Mucosa of descending colon (tissue), 3 donors: ENCODE measurements around the gene RAPGEF5. TPM values are rescaled to one million over a fixed set of nuclear protein-coding genes. Genes with fewer than 3 reads are reported as not detected.

ENCODE experiments used
- ATAC-seq: fragments of 200-7000 bp; cut with Tn5 transposase; one replicate; pipeline ENCODE4 v1.9.1; 2020; ENCODE audit warnings: mild to moderate bottlenecking, moderate library complexity
- DNase-seq, 3 donors: peaks; one replicate each; pipeline ENCODE4 v3.0.0-alpha.2; 2020
- H3K36me3 ChIP-seq: fragments of 200-600 bp; one replicate; pipeline ENCODE4 v1.8.0; 2021; ENCODE audit warnings: low read depth, mild to moderate bottlenecking
- H3K4me1 ChIP-seq: fragments of 200-600 bp; one replicate; pipeline ENCODE4 v1.8.0; 2021; ENCODE audit warnings: low read depth, mild to moderate bottlenecking
- H3K4me3 ChIP-seq: fragments of 200-600 bp; one replicate; pipeline ENCODE4 v1.8.0; 2021; ENCODE audit warnings: mild to moderate bottlenecking
- H3K9me3 ChIP-seq: fragments of 200-600 bp; one replicate; pipeline ENCODE4 v1.8.0; 2021; ENCODE audit warnings: mild to moderate bottlenecking
- intact Hi-C, 2 donors: fragments of 100-400 bp; cut with DNase I in 1 of 2; cut with micrococcal nuclease in 1 of 2; formaldehyde crosslinking; loops; one replicate each; pipeline versions ENCODE4 v1.11.0 to v1.11.1; 2022; cut with DNase I, micrococcal nuclease
- total RNA-seq, 3 donors: library from RNA; stranded (reverse); fragmentation: NEBNext Ultra II Directional in 2 of 3; extraction: Animal tissue kit (Norgen Biotek cat#: 25700) in 2 of 3; gene quantifications; one replicate each; pipeline versions ENCODE4 v1.2.1 to v1.2.4, GENCODE V29; 2021 to 2023
- TF ChIP-seq, protein P1 (sequence below): fragments of 200-600 bp; IDR thresholded peaks from one replicate; pipeline ENCODE4 v1.8.0; 2022; ENCODE audit warnings: antibody characterized with exemption, mild to moderate bottlenecking
- donor health status: DM: no; HTN: no; CAD: no; lungs with moderate emphysema.
- donor health status: DM: no; HTN: no; CAD: no.
- donor health status: DM: no; HTN: yes; CAD: no.

RAPGEF5 gene
- total RNA-seq, 3 donors from 2014 or later, result 34.7 to 87.8 (median 59.5) TPM

DNA sequence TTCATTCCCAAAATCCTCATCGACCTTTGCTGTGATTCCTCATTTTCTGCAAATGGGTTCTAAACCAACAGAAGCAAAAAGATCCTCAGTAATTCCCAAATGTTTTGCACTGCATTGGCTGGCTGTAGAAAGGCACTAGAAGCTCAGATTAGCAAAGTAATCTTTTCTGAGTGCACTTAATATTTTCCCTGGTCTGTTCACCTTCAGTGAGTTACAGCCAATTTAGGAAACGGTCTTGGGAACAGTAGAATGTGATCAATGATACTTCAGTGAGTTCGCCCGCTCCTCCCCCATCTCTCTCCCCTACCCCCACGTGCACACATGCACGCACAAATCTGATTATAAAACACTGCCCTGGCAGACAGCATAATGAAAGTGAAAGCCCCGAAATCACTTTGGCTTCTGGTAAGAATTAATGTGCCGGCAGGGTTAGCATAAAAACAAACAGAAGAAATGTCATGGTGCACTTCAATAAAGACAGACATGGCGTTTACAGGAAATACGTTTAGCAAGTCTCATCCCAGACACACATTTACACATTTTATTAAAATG is 209.9 kb downstream of the RAPGEF5 start:
- Histone ChIP-seq H3K4me1 (no peaks in the 10 kb centered on the region), H3K9me3 (no peaks in the 10 kb centered on the region), H3K4me3 (no peak overlapping the region), H3K36me3 (no peaks in the 10 kb centered on the region)
- no peak for DNase-seq
- TF ChIP-seq, protein P1, sequence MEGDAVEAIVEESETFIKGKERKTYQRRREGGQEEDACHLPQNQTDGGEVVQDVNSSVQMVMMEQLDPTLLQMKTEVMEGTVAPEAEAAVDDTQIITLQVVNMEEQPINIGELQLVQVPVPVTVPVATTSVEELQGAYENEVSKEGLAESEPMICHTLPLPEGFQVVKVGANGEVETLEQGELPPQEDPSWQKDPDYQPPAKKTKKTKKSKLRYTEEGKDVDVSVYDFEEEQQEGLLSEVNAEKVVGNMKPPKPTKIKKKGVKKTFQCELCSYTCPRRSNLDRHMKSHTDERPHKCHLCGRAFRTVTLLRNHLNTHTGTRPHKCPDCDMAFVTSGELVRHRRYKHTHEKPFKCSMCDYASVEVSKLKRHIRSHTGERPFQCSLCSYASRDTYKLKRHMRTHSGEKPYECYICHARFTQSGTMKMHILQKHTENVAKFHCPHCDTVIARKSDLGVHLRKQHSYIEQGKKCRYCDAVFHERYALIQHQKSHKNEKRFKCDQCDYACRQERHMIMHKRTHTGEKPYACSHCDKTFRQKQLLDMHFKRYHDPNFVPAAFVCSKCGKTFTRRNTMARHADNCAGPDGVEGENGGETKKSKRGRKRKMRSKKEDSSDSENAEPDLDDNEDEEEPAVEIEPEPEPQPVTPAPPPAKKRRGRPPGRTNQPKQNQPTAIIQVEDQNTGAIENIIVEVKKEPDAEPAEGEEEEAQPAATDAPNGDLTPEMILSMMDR, result no peak
- ATAC-seq, result peak; percentile 12
- intact Hi-C loops, result no loop called here

DNA sequence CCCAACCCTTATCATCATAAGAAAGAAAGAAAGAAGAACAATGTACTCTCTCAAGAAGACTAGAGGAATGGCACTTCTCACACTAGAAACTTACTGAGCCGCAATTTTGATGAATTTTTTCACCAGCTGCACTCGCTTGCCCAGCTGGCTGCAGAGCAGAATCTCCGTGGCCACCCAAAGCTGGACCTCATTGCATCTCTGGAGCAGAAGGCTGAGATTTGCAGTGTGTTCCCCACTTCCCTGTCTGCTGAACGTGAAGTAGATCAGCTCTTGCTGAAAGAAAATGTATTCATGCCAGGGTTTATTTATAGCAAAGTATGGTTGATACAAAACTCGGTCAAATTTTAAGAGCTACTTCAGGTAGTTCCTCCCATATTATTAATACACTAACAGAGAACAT is 212.0 kb downstream of the RAPGEF5 start:
- intact Hi-C loops, result no loop called here
- no peak for DNase-seq
- no peaks in the 10 kb centered on the region for H3K36me3 ChIP-seq

DNA sequence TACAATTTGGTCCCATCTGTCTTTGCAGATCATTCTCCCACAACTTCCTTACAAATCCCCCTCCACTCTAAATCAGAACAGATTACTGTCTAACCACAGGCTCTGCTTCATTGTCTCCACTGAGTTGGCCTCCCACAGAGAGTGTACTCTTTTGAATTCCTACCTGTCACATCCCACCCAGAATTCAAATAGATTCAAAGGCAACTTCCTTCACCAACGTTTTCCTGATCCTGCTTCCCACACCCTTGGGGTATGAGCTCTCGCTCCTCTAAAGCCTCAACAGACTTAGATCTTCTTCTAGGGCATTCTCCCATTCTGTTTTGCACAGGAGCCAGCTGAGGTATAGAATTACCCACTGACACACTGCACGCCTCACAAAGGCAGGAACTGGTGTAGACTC is 213.5 kb downstream of the RAPGEF5 start:
- Histone ChIP-seq H3K4me1 (no peaks in the 10 kb centered on the region), H3K36me3 (no peaks in the 10 kb centered on the region), H3K4me3 (no peak overlapping the region), H3K9me3 (no peaks in the 10 kb centered on the region)
- TF ChIP-seq, protein P1, result no peak
- ATAC-seq, result no peak
- no peak for DNase-seq
- intact Hi-C loops, result no loop called here

More for the DNA sequence above, 212.0 kb downstream of the RAPGEF5 start:
- Histone ChIP-seq H3K4me1 (no peaks in the 10 kb centered on the region), H3K9me3 (no peaks in the 10 kb centered on the region), H3K4me3 (no peak overlapping the region)
- ATAC-seq, result no peak
- TF ChIP-seq, protein P1, result no peak

DNA sequence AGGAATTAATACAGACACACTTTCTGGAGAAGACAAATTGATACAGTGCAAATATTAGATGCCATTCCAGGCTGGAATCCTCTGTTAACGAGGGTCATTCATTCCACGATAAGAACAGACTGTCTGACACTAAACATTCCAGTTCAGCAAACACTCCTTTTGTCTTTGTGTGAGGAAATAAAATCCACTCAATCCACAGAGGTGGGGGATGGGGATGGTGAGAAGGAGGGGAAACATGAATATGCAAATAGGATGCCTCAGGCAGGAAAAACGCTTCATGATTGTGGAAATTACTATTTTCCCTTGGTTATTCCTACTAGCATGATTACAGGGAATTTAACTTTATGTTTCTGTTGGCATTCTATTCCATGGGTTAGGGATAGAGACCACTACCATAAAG is 214.4 kb downstream of the RAPGEF5 start:
- Histone ChIP-seq H3K4me3 (no peak overlapping the region), H3K9me3 (no peaks in the 10 kb centered on the region), H3K36me3 (no peaks in the 10 kb centered on the region), H3K4me1 (no peaks in the 10 kb centered on the region)
- ATAC-seq (no peak), DNase-seq (no peak)
- intact Hi-C loops, result no loop called here
- TF ChIP-seq, protein P1, result no peak

DNA sequence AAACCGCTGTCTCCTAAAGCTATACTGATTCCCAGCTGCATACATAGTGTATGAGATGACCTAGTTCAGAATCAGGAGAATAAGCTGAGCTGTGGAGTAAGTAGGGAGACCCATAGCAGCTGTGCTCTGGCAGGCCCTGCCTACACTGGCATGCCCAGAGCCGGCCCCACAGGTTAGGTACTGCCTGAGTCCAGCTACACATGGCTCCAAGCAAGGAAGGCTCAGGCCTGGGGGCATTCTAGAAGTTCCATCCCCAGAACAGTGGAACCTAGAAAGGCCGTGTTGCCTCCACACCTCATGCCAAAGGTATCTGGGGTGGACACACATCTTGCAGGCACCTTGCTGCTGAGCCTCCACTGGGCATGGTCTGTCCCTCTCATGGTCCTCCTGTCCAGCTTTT is 215.6 kb downstream of the RAPGEF5 start:
- intact Hi-C loops, result no loop called here
- H3K36me3 ChIP-seq, result no peaks in the 10 kb centered on the region
- ATAC-seq, result no peak

More for the DNA sequence above, 215.6 kb downstream of the RAPGEF5 start:
- DNase-seq, result no peak
- TF ChIP-seq, protein P1, result no peak
- H3K9me3 ChIP-seq, result no peaks in the 10 kb centered on the region
- H3K4me3 ChIP-seq, result no peak overlapping the region
- no peaks in the 10 kb centered on the region for H3K4me1 ChIP-seq
